Stimulated activated CD8-positive, alpha-beta memory T cell treated with anti-CD3 and anti-CD28 coated beads, Interleukin-12 subunit alpha, Interleukin-12 subunit beta, amount 100 ng/mL, for 24 hours (primary cell): ENCODE data around the gene ZDHHC12.

Source experiments
- DNase-seq: peaks from one replicate; pipeline ENCODE4 v3.0.0-alpha.2; 2020; ENCODE audit errors: extremely low read depth

The ZDHHC12 gene

DNA sequence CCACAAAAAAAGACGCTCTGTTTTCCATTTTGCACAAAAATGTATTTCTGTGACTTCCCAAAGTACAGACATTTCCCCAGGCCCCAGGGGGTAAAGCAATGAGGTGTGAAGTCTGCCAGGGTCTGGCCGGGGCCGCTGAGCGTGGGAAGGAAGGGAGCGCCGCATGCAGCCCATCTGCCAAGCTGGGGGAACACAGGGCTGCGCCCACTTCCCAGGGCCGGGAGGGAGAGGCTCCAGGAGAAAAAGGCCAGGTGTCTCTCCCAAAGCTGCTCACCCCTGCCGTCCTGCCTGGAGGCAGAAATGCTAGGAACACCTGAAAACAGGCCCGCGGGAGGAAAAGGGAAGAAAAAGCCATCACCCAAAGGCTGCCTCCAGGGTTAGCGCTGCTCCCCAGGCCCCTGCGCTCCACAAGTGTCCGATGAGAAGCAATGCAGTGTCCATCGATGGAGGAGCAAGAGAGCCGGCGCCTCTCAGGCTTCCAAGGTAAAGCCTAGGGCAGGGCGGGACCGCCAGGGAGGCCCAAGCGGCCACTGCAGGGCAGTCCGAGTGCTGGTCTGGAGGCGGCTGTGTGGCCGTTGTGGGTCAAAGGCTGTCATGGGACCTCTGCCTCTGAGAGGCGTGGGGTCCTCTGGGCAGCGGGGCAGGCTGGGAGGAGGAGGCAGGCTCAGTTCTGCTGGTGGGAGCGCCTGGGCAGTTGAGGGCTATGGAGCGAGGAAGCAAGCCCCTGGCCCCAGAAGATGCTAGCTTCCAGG, 6.0 kb upstream of the ZDHHC12 start:
- no peak for DNase-seq

DNA sequence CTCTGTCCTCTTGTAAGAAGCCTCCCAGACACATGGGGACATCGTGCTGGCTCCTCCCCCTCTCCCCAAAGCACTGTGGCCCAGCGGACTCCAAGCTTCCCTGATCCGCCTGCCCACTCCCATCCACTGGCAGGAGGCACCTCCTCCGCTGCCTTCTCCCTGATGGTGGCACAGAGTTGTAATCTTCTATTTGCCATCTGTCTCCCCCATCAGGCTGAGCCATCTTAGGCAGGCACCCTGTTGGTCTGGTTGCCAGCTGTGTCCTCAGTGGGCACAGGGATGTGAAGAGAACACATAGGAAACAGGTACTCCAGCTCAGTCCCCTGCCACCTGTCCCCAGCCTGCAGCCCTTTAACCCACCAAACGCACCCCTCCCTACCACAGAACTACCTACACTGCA, 5.4 kb upstream of the ZDHHC12 start:
- no peak for DNase-seq

DNA sequence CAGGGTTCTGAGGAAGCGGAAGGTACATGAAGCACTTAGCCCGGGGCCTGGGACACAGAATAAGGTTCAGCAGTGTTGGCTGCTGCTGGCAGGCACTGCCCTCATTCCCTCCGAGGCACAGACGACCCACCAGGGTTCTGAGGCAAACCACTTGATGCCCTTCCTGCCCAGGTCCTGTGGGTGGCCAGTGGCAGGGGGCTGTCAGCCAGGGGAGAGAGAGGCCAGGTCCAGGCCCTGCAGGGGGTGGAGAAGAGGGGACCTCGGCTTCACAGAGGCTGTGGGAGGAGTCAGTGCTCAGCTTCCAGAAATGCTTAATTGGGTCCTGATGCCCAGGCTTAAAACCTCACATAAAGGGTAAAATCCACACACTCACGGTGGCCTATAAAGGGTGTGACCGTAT, 4.4 kb upstream of the ZDHHC12 start:
- no peak for DNase-seq

DNA sequence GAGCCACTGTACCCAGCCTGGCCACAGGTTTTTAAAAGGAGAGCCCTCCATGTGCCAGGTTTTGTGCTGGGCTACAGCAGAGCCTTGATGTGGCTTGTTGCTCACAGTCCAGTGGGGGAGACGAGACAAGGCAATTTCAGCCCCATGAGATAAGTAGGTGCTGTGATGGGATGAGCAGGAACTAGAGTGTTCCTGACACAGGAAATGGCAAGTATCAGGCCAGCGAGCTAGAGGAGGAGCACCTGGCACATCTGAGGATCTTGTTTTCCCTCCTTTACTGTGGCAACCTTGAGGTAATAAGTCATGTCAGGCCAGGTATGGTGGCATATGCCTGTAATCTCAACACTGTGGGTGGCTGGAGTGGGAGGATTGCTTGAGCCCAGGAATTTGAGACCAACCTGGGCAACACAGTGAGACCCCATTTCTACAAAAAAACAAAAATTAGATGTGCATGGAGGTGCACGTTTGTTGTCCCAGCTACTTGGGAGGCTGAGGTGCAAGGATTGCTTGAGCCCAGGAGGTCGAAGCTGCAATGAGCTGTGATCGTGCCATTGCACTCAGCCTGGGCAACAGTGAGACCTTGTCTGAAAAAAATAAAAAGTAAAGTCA, 3.8 kb upstream of the ZDHHC12 start:
- no peak for DNase-seq

DNA sequence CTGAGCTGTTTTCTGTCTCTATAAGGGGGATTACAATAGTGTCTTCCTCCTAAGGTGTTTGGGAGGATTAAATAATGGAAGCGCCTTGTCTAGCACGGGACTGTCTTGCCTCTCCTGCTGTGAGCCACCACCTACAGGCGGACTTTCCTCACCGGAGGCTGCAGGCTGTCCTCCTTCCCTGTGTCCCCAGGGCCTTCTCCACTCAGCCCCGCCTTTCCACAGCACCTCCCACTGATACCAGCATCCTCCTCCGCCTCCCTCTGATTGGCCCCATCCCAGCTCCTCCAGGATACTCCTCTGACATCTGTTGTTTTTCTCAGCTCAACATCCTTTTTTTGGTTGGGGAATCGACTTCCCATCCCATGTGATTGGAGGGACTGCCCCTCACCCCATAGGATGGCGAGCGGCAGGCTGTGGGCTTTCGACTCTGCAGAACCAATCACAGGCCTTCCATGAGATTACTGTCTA, 851 bp upstream of the ZDHHC12 start:
- DNase-seq = no peak

DNA sequence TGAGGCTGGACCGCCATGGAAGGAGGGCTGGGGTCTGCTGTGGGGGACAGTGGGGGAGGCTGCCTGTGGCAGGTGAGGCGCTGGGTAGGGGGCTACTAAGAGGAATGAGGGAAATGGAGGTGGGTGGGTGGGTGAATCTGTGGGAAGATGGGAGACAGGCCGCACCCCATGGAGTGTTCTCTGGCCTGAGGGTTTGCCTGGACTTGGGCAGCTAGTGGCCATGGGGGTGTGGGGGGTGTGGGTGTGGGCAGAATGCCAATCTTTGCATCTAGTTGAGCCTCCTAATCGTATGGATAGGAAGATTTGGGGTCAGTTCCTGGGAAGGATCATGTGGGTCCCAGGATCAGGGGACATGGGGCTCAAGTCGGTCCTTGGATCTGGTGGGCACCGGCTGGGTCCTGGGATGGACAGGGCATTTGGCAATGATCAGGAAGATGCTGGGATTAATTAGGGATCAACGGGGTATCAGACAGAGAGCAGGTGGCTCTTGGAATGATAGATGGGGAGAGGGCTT, 518 bp downstream of the ZDHHC12 start:
- DNase-seq = no peak

DNA sequence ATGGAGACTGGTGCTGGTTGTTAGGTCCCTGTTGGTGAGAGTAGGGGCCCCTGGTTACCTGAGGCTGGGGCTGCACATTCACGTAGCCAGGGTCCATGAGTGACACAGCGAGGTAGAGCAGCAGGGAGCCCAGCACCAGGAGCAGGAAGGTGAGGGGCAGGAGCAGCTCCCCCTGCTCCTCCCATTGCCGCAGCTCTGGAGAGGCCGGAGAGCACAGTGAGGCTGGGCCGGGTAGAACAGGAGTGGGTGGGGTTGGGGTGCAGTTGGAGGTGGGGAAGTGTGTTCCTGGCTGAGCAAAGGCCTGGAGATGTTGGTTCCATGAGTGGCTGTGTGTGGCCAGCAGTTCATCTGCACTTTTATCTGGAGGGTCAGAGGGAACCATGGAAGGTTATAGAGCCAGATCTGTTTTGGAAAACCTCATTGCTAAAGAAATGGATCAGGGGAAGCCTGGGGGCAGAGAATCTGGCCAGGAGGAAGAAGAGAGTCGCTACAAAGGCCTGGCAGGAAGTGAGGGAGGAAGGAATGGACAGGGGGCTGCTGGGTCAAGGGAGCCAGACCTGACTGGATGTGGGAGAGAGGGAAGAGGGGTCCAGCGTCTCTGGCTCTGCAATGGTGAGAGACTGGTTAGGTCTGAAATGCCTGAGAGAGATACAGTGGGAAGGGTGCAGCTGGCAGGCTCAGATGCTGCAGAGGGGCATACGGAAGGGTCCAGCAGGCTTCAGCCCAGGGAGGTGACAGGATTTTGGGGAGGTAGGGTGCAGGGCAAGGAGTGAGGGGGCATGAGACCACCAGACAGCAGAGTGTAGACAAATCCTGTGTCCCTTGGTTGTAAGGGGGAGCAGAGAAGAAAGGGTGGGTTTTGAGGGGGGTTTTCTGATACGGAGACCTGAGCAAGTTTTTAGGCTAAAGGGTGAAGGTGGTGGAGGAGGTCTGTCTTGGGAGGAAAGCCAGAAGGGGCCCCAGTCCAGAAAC, 1.3 kb downstream of the ZDHHC12 start:
- DNase-seq = no peak

DNA sequence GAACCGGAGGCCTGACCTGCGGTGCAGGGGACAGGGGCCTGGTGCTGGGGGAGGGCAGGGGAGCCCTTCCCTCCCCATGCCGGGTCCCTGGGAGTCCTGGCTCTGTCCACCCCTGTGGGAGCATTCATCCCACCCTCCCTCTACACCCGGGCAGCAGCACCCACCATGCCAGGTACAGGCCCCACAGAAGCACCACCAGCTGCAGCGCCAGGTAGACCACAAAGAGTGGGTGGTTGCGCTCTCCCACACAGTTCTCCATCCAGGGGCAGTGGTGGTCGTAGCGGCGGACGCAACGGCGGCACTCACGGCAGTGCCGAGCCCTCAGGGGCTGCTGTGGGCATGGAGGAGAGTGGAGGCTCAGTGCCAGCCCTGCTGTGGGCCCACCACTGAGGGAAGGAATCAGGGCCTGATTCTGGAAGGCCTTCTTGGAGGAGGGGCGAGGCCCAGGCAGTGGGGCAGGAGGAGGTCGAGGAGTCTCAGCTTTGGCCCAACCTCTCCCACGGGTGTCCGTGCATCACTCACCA, 2.4 kb downstream of the ZDHHC12 start:
- no peak for DNase-seq

DNA sequence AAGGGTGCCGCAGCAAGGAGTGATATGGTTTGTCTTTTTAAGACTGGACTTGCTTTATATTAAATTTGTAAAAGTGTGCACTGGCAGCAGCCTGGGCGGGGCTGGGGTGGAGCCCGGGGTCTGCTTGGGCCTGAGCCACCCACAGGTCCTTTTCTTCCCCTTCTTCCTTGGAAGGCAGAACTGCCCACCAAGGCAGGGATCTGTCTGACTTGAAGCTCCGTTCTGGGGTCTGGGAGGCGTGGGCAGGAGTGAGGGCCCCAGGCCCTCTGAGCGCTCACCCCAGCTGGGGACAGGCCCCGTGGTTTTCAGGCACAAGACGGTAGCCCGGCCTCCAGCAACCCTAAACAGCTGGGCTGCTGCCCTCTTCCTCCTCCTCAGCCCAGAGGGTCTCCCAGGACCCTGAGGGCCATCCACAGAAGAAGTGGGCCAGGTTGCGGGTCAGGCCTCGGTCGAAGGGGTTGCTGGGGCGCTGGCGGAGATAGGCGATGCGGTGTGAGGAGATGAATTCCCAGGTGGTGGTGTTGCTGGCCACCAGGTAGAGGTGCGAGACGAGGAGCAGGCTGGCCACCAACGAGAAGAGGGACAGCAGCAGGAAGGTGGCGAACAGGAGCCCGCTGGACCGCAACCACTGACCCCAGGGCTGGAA, 3.0 kb downstream of the ZDHHC12 start:
- no peak for DNase-seq

DNA sequence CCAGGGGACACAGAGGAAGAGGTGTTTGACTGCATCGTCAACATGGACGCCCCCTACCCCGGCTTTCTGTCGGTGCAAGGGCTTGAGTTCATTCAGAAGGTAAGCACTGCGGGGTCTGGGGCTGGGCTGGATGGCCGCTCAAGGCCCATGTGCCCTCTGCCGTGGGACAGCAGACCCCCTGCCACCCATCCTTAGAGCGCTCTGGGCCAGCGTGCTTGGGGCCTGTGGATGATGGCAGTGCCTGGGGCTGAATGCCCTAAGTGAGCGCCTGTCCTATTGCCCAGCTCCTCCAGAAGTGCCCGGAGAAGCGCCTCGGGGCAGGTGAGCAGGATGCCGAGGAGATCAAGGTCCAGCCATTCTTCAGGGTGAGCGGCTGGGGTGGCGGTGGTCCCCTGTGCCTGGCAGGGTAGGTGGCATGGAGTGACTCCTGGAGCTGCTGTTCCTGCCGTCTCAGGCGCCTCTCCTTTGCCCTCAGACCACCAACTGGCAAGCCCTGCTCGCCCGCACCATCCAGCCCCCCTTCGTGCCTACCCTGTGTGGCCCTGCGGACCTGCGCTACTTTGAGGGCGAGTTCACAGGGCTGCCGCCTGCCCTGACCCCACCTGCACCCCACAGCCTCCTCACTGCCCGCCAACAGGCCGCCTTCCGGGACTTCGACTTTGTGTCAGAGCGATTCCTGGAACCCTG, 3.9 kb downstream of the ZDHHC12 start:
- DNase-seq = no peak

DNA sequence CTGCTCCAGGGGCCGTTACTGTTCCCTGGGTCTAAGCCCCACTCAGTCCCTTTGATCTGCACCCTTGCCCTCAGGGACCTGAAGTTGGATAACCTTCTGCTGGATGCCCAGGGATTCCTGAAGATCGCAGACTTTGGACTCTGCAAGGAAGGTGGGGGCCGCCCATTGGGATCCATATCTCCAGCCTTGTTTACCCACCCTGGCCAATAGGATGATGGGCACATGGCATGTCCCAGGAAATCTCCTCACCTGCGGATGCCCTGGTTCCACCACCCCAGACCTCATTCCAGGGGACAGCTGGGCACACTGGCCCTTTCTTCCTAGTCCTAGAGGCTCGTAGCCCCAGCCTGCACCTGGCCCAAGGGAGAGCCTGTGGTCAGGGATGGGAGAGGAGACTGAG, 5.5 kb downstream of the ZDHHC12 start:
- no peak for DNase-seq

DNA sequence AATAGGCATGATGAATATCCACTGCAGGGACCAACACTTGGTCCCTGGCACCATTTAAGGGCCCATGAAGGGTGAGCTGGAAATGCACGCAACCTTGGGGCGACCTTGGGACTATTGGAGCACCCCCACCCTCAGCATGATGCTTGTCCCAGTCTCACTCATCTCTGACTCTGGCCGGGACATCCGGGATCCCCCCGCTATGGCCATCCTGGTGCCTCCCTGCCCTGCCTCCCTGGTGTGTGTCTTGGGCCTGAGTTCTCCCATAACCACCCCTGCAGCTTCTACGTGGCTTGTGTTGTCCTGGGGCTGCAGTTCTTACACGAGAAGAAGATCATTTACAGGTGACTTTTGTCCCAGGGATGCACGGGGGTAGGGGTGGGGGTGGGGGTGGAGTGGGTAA, 5.9 kb downstream of the ZDHHC12 start:
- DNase-seq = no peak

DNA sequence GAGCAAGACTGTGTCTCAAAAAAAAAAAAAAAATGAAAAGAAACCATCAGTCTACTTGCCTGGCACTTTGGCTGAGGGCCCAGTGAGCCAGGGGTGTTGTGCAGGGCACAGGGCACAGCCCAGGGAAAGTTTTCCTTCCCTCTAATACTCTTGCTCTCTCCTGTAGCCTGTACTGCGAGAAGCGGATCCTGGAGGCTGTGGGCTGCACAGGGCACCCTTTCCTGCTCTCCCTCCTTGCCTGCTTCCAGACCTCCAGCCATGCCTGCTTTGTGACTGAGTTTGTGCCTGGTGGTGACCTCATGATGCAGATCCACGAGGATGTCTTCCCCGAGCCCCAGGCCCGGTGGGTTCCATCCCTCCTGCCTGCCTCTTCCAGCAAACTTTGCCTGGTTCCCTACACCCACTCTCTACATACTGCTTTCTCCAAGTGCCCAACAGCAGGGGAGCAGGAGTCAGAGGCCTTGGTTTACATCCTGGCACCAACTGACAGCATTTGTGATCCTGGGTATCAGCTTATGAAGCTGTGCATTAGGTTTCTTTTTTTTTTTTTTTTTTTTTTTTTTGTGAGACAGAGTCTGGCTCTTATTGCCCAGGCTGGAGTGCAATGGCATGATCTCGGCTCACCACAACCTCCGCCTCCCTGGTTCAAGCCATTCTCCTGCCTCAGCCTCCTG, 7.2 kb downstream of the ZDHHC12 start:
- DNase-seq = no peak

DNA sequence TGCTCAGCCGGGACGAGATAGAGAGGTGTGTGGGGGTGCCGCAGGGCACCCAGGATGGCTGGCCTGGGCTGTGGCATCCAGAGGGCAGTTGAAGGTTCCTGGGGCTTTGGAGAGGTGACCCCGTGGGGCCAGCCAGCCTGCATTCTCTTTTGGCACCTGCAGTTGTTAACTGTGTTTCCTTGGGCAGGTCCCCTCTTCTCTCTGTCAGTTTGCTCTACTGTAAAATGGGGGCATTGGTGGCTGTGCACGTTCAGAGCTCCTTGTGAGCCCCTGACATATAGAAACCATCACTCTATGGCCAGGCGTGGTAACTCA, 8.5 kb downstream of the ZDHHC12 start:
- no peak for DNase-seq

DNA sequence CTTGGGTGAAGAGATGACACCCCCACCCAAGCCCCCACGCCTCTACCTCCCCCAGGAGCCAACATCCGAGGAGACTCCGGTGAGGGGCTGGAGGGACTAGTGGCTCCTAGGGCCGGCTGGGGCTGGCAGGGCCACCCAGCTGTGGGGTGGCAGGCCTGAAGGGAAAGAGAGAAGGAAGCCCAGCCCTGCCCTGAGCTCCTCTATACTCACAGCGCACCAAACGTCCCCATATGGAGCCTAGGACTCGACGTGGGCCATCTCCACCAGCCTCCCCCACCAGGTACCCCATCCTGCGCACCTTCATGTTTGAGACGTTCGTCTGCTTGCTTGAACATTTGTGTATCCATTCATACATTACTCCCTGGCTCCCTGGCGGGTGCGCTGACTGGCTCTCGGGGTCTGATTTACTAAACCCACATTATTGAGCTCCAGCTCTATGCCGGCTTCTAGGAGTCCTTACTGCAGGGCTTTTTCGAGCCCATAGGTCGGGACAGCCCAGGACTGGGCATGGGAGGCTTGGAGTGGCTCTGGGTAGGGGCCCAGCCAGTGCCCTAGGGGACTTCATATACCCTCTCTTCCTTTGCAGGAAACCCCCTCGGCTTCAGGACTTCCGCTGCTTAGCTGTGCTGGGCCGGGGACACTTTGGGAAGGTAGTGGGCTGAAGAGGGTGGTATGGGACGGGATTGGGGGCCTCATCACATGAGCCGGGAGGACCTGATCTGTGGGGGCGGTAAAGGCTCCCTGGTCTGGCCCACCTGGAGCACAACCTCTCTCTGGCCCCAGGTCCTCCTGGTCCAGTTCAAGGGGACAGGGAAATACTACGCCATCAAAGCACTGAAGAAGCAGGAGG, 9.1 kb downstream of the ZDHHC12 start:
- DNase-seq = no peak

DNA sequence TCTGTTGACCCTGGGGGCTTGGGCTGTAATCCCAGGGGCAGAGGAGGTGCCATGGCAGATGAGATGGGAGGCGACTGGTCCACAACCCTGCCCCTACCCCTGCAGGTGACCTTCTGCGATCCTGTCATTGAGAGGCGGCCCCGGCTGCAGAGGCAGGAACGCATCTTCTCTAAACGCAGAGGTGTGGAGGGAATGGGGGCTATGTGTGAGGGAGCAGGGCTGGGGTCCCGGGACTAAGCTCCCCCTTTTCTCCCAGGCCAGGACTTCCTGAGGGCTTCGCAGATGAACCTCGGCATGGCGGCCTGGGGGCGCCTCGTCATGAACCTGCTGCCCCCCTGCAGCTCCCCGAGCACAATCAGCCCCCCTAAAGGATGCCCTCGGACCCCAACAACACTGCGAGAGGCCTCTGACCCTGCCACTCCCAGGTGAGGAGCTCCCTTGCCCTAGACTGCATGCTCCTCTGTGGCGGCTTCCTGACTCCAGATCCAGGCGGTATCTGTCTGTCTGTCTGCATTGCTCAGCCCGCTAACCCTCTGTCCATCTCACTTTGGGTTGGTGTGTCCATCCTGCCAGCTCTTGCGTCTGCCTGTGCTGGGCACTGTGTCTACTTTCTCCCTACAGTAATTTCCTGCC, 9.9 kb downstream of the ZDHHC12 start:
- no peak for DNase-seq

DNA sequence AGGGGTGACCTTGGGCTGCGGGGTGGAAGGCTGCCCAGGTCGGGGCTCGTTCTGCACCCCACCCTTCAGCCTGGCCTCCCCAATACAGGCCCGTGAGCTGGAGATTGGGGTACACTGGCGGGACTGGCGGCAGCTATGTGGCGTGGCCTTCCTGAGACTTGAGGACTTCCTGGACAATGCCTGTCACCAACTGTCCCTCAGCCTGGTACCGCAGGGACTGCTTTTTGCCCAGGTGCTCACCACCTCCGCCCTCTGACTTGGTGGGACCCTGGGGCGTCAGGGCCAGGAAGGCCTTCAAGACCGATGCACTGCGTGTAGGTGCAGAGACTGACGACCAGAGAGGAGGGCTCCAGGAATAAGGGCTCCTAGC, 10.5 kb downstream of the ZDHHC12 start:
- no peak for DNase-seq

DNA sequence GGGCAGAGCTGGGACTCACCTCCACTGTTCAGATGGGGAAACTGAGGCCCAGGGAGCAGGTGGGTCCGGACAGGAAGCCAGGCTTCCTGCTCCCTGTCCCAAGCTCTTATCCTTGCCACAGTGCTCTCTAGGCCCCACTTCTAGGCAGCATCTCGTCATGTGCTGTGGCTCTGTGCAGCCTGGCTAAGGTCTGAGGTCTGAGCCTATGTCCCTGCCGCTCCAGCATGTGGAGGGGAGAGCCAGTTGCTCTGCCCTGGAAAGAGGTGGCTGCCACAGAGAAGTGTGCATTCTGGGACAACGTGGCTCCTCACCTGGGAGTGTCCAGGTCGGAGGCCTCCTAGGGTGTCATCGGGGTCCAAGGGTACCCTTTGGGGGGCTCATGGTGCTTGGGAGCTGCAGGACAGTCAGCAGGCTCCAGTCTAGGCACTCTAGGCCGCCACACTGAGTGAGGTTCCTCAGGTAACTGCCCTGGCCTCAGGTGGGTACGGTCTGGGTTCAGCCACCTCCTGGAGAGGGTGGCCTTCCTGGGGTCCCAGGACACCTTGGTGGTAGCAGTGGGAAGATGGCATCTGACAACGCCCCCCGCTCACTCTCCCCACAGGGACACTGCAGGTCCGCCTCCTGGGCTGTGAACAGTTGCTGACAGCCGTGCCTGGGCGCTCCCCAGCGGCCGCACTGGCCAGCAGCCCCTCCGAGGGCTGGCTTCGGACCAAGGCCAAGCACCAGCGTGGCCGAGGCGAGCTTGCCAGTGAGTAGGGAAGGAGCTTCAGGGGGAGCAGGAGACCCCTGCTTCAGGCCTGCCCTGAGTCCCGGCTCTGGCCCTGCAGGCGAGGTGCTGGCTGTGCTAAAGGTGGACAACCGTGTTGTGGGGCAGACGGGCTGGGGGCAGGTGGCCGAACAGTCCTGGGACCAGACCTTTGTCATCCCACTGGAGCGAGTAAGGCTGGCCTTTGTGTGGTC, 11.2 kb downstream of the ZDHHC12 start:
- DNase-seq = no peak
